ENCODE data around the gene PDE4D.

PDE4D gene

DNA sequence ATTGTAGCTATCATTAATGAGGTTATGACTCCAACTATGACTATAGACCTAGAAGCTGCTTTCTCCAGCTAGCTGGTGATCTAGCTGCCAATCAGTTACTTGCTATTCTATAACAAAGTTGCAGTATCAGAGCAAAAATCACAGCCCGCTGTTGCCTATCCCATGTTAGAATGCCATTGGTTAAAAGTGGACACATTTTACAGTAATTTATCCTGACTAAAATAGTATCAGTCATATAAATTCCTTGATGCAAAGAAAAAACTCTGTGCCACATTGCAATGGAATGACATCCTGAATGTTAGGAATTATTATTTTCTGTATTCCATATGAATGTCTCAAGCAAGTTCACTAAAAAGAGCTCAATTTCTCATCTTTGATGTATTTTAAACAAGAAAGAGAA, 626.5 kb downstream of the PDE4D start:
- no peak for DNase-seq

DNA sequence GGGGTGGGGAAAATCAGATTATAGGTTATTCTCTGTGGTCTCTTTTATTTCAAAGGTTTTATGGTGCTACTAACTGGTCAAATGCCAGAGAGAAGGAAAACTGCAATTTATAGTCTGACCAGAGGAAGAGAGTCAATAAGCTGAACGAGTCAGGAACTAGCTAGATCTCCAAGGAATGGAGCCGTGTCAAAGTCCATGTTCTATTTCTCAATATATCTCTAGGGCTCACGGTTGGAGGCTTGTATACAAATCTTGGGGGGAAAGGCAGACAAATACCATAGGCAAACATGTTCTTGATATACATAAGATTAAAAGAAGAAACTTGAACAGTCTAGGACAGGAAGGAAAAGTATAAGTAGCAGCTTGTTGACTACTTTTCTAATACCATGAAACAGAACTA, 627.1 kb downstream of the PDE4D start:
- no peak for DNase-seq

DNA sequence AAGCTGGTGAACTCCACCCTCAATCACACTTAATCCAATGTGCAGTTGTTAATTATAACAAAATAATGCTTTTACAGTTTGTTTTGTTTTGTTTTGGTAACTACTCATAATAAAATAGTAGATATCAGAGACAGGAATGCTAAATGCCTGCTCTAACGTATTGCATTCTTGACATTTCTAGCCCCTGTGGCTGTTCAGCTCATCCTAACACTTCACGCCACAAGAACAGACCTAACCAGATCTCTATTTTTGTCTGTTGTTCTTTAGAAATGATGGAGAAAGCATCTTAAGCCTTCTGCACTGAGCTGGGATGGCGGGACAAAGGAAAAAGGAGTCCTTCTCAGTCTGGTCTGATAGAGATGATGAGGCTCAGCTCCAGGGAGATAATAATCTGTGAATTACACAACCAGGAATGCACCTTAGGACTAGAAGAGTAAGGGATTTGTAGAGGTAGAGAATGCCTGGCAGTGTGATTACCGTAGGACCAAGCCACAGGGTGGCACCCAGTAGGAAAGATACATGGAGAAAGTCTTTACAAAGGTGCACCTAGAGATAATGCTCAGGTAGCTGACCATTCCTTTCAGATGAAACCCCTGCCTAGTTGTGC, 628.8 kb downstream of the PDE4D start:
- no peak for DNase-seq

DNA sequence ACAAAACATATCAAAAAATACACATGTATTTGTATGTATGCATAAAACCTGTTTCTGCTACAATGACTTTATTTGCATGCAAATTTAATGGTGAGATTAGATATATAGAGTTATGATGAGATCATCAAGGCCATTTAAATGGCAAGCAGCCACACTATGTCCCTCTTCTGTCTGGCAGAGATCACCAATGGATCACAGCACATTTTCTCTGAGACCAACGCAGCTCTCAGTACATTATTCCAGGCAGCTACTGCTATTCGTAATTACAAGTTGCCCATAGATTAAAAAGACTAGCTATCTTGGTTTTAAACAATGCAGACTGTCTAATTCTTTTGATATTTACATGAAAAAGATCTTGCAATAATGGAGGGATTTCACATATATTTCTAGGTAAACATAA, 629.5 kb downstream of the PDE4D start:
- DNase-seq: no peak

DNA sequence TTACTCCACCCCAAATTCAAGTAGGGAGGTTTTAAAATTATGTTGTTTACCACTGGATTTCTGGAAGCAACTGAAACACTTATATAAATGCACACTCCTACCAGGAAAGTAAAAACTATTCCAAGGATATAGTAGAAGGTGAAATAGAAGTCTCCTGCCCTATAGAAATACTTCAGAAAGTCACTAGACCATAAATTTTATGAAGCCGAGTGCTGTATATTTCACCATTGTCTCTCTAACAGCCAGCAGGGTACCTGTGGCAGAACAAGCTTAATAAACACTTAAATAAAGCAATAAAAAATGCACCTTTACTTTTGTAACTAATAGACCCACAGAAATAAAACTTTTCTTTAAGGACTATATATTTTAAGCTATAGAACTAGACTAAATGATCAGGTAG, 631.6 kb downstream of the PDE4D start:
- DNase-seq: no peak

DNA sequence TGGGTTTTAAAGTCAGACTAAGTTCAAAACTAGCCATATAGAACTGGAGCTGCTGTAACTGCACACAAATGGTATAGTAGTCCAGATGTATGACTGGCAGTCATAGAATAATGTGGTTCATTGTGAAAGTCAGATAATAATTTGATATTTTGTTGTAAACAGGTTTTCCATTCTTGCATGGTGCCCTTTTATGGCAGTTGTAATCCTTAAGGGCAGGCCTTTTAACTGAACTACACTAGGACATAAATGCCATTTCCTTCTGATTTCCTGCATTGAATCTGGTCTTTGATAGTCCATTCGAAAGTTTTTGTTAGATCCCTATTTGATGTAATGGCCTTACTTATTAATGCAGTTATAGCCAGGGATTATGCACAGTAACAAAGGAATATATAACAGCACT, 632.6 kb downstream of the PDE4D start:
- DNase-seq: no peak

DNA sequence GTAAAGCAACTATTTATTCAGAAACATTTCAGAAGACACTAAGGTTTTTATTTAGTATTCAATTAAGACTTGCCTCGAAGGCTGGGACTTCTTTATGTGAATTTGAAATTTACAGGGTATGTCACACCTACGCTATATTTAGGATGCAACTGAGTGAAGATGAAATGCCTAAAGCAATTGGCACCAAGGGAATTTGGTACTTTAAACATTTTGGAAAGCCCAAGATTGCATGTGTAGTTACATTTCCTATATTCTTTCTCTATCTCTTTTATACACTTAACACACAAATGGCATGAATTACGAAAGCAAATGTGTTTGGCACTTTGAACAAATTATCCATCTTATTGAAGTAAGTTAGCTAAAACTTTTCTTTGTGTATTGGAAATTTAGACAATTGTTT, 633.3 kb downstream of the PDE4D start:
- no peak for DNase-seq

DNA sequence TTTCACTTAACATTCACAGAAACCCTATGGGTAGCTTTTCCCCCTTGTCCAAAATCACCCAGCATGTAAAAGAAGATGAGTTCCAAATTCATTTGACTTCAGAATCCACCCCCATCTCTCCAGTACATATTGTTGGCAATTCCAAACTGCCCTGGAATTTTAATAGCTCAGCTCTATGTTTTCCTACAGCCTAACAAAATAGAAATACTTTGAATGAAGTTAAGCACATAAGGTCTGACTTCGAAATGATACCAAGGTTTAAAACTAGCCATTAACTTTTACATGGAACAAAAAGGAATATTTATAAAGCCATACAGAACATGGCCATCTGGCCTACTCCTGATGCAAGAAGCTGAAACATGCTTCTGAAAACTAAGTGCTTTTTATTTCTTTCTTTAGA, 634.3 kb downstream of the PDE4D start:
- no peak for DNase-seq

DNA sequence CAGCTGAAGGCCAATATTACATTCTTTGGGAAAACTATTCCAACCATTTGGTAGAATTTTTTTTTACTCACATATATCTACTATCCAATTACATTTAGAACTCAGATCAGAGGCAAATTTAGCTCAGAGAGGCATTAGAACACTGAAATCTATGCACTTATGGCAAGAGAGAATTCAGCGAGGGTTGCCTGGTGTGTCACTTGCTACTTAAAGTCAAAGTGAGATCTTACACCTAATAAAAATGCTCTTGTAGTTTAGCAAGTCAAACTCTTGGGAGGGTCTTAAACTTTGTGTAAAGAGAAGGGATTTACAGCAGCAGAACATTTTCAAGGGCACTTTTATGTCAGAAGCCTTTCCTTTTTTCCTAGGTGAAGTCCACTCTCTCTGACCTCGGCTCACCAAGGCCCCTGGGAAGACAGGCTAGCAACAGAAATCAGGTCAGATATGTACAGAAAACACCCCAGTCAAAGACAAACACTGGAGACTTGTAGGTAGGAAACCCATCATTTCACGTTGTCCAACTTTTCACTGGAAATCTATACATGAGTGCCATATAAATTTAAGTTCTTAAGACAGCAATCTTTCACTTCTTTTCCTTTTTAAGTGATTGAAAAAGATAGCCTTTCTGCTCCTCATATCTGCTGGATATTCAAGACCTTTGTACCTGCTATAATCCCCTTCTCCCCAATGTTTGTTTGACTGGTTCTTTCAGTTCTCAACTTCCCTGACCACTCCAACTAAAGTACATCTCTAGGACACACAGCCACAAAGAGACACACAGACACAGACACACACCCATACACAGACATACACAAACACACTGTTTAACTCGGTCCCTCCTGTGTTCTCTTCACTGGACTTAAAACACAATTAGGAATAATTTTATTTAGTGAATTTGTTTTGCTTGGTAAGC, 635.8 kb downstream of the PDE4D start:
- DNase-seq: no peak

DNA sequence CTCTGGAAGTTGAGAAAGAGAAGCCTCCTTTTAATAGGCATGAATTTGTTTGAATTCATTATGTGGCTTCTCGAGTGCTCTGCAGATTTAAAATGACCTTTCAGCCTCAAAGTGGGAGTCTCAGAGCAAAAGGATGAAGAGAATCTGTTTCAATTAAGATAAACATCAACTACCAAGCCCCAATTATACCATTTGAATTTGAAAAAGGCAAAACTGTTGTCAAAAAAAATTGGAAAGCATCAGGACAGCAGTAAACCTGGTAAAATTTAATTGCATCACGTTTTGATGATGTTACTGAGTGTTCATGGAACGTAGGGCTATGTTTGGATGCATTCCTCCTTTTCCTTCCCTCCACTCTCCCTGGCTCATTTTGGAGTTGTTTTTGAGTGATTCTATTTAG, 637.2 kb downstream of the PDE4D start:
- DNase-seq: no peak

DNA sequence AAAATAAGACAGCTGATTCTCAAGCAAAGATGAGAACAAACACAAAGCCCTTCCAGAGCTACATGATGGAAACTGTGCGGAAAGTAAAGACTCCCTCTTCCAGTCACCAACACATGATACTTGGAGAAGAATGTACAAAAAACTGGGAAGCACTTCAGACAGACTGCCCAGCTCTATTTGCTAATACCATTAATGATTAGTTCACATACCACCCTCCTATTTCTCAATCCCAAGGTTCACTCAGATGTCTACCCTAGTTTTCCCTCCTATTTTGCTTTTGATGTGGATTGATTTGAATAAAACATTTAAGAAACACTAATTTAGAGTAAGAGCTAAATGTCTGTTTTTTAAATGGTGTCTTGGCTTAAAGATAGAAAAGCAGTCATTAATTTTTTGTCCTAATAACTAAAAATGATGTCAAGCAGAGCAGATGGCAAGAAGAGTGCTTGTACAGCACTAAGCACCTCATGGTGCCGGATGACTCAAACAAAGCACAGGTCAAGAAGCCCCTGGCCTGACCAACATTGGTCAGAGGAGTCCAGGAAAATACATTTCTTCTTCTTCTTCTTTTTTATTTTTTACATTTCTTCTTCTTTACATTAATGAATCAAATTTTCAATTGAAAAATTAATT, 639.4 kb downstream of the PDE4D start:
- no peak for DNase-seq

DNA sequence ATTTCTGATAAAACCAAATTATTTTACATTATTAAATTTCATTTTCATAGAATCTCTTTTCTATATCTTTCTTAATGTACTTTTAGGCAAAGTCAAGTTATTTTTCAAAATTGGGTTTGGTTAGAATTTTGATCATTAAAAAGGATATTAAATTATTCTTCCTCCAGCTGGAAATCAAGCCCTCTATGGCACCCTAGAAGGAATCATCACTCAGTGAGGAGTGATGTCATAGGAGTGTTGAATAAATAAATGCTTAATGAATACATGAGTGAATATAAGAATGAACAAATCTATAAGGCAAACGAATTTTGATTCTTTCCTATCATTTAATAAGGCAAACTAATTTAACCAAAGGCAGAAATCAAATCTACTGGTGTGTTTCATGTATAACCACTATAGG, 639.9 kb downstream of the PDE4D start:
- DNase-seq: no peak

DNA sequence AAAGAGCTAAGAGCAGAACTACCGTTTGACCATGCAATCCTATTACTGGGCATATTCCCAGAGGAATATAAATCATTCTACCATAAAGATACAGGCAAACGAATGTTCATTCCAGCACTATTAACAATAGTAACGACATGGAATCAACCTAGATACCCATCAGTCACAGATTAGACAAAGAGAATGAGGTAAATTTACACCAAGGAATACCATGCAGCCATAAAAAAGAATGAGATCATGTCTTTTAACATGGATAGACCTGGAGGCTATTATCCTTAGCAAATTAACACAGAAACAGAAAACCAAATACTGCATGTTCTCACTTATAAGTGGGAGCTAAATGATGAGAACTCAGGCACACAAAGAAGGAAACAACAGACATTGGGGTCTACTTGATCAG, 641.9 kb downstream of the PDE4D start:
- DNase-seq: no peak

DNA sequence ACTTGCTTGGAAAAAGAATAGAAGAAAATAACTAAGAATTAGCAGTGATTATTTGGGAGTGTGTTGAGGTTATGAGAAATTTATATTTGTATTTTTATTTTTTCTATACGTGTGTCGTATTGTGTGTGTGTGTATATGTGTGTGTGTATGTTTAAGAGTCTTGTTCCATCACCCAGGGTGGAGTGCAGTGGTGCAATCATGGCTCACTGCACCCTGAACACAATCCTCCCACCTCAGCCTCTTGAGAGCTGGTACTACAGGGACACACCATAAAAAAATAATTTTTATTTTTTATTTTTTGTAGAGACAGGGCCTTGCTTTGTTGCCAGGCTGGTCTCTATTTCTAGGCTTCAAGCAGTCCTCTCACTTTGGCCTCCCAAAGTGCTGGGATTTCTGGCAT, 643.8 kb downstream of the PDE4D start:
- no peak for DNase-seq

DNA sequence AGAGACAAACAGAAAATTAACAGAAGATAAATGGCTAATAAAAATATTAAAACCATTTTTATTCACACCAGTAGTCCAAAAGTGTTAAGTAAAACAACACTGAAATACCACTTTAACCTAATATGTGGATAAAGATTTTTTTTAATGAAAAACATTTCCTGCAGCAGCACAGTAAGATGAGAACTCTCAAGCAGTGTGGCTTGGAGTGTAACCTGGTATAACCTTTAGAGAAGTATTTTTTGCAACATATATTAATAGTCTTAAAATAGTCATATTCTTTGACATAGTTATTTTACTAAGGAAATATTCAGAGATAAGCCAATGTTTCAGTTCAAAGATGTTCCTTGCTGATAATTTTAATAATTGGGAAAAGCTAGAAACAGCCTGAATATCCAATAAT, 644.4 kb downstream of the PDE4D start:
- no peak for DNase-seq

DNA sequence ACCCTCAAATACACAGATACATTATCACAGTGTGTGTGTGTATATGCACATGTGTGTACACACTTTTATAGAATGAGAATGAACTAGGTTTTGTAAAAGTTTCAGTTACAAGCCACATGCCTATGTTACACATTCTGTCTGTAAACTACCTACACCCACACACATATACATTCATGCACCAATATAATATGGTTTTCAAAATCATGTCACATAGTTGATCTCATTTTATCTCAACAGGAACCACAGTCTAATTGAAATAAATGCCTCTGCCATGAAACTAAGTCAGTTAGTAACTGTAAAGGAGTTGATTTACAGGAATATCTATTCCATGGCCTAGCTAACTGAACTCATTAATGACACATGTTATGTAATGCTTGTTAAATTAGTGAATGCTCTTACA, 646.6 kb downstream of the PDE4D start:
- no peak for DNase-seq

DNA sequence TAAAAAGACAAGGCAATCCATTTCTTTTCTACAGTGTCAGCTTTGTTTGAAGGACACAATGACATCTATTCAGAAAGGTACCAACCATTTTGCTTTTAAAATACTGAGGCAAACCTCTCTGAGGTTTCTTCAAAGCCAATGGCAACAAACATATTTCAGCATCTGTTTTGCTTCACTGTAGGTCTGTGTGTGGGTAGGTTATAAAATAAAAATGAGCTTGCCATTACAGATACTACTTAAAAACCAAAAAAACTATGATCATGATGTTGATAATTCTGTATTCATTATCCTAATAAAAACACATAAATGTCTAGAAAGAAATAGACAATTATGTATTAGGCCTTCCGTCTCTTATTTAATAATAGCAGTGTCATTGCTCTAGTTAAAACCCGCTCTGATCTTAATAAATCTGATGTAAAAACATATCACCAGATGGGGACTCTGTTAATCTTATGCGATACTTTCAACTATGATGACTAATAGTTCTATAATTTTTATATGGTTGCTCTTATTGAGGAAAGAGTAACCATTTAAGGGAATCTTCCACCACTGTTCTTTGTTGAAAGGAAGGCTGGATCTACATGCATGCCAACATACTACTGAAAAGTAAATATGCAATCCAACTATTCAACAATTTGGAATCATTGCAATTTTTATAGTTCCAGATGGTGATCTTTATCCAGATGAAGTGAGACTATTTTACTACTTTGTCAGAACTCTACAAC, 647.2 kb downstream of the PDE4D start:
- no peak for DNase-seq

DNA sequence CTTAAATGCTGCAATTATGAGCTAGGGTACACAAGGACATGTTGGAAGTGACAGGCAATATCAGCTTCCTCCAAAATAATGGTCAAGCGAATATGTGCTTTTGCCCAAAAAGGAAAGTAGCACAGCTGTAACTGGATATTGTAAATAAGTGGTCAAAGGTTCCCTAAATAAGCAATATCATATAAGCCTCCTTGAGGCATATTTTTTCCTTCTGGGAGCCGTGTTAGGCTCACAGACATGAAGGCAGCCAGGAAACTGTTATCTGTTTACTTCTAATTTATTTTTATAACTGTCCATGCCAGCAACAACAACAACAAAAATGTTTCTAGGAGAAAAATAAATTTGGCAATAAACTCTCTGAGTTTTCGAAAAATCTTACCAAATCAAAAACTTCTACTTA, 648.3 kb downstream of the PDE4D start:
- DNase-seq: no peak

DNA sequence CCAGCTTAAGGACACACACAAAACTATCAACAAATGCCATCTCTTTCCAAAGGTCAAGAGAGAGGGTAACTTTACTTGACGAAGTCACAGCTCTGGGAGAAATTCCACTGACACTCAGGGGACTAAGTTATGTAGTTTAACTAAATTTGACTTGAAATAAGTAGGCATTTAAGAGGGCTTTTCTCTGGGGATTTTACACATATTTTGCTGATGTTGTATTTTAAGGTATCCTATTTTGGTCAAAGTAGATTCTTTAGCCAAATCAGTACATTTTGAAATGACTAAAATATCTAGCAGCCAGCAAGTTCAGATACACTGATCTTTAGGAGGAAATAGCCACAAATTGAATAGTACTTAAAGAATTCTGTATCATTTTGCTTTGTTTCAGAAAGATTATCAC, 652.0 kb downstream of the PDE4D start:
- DNase-seq: no peak

DNA sequence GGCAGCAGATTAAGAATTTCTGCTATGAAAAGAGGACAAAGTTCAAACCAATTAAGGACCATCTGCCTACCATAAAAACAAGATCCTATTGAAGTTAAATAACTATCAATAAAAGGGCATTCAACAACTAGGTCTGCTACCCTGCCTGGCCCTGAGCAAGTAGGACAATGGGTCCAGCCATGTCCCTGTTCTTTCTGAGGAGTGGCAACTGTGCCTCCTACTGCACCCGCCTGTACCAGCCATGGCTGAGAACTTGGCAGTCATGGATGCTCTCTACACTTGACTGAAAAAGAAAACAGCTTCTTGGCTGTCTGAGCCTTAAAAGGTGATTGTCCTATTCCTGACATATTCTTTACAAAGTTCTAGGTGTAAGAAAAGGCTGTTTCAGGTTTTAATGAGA, 652.4 kb downstream of the PDE4D start:
- no peak for DNase-seq

DNA sequence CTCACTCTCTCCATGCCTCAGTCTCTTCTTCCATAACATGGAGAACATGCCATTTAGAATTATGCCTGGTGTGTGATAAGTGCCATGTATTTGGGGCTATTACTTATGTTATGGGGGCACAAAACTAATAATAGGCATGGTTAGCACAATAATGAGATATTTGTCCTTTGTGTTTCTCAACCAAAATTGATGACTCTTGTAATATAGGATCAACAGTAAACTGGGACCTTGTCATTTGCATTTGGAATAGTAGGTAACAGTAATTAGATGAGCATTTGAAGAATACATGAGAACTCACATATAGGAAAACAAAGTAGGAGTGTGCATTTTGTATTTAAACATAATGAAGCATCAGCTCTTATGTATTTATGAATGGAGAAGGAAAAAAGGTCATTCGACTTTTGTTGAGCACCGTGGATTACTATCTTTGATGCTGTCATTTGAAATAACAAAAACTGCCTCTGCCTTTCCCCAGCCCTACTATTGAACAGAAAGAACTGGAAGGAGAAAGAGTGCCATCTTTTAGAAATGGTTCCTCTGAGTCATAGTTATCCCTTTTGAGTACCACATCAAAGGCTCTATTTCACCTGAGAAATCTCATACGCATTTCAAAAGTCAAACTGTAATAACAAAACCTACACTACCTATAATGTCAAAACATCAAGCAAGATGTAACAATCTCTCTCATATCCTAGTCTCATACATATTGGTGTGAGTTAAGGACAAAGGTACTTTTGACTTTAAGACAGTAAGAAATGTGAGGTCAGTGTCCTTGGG, 655.2 kb downstream of the PDE4D start:
- no peak for DNase-seq

DNA sequence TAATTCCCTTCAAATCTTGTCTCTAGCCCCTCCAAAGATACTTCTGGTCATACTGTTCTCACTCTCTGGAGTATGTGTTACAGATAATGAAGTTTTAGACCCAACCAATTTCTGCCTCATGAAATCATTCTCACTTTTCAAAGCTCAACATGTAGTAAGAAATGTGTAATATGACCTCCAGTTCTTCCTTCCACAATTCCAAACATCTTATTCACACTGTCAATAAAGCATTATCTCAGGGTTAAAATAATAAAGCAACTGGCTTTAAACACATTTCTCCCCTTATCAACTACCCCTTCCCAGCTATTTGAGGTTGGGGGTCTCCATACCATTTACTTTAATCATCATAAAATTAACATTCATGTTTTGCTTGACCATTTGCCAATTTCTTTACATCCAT, 656.5 kb downstream of the PDE4D start:
- DNase-seq: no peak

DNA sequence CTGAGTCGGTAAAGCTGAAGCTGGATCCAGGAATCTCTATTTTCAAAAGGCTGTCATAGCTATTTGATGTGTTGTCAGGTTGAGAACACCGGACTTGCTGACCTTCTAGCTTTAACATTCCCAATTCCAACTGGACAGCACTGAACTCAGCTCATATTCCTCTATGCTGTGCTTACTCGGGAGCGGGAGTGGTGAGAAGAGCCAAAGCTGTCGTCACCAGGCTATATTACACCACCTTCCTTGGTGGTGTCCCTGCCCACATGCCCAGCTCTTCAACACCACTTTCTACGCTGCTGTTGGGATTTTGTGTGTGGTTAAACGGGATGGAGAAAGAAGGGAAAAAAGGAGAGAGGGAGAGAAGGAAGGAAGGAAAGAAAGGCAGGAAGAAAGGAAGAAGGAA, 657.1 kb downstream of the PDE4D start:
- no peak for DNase-seq

All from NCI-H2227 treated with DMSO at 0.1 percent for 48 hours (cell line).